Measurements from ENCODE around the gene LUC7L. TPM values are rescaled to one million over a fixed set of nuclear protein-coding genes. Genes with fewer than 3 reads are reported as not detected.

The LUC7L gene
- total and polyA plus RNA-seq, 2 of the 8 experiments (the other 6 are each of a cell fraction or from before 2014, with no cell fraction given), result 49.7 to 129 TPM

GRCh38 chr16:180101-180675 lies 49.1 kb downstream of the LUC7L start, which contains the start of gene HBQ1 (continued):
- TF ChIP-seq CHD1 (IDR thresholded peaks at IDR 0.05; ENCODE audit: low read depth, low read length) (no peak), TAF1 (IDR thresholded peaks at IDR 0.05; ENCODE audit: low read depth, low read length) (no peak), ATF3 (IDR thresholded peaks at IDR 0.05; ENCODE audit: insufficient read depth, low read depth, low read length) (no peak), POU5F1 (IDR thresholded peaks at IDR 0.05; ENCODE audit: low read depth, low read length) (no peak), RXRA (IDR thresholded peaks at IDR 0.05; ENCODE audit: insufficient read depth, low read depth, low read length) (no peak), ATF2 (IDR thresholded peaks at IDR 0.05; ENCODE audit: low read length) (no peak), SP4 (IDR thresholded peaks at IDR 0.05; ENCODE audit: low read length) (no peak), NRF1 (IDR thresholded peaks at IDR 0.05; ENCODE audit: low read depth, low read length) (peak; percentile 44), BRCA1 (IDR thresholded peaks at IDR 0.05; ENCODE audit: low read depth, low read length) (no peak), CTCF (IDR thresholded peaks at IDR 0.05; ENCODE audit: control extremely low read depth in 1 of 3, insufficient read depth in 1 of 3, low read depth in 1 of 3, low read length in 3 of 3) (peak; percentile 68 to 81 (median 71)), SP1 (IDR thresholded peaks at IDR 0.05; ENCODE audit: low read depth, low read length) (no peak), POLR2AphosphoS5 (IDR thresholded peaks at IDR 0.05; ENCODE audit: low read depth, low read length) (0 out of 2 replicates have a peak, but pooled peaks have one; percentile 11), RAD21 (IDR thresholded peaks at IDR 0.05 in 1 of 2, conservative IDR thresholded peaks at IDR 0.05 in 1 of 2; ENCODE audit: low read depth in 2 of 2, low read length in 2 of 2) (peak; percentile 15 to 63; a peak in 3 of 4 replicates), RNF2 (IDR thresholded peaks at IDR 0.05; ENCODE audit: borderline replicate concordance, low read depth, low read length, missing control alignments, poor library complexity, severe bottlenecking) (no peak), EZH2 (IDR thresholded peaks at IDR 0.05; ENCODE audit: low read depth, low read length, severe bottlenecking) (peak; percentile 42), SUZ12 (IDR thresholded peaks at IDR 0.05; ENCODE audit: low read length) (no peak)
- TF ChIP-seq, protein P1, sequence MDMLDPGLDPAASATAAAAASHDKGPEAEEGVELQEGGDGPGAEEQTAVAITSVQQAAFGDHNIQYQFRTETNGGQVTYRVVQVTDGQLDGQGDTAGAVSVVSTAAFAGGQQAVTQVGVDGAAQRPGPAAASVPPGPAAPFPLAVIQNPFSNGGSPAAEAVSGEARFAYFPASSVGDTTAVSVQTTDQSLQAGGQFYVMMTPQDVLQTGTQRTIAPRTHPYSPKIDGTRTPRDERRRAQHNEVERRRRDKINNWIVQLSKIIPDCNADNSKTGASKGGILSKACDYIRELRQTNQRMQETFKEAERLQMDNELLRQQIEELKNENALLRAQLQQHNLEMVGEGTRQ (IDR thresholded peaks at IDR 0.05; ENCODE audit: low read length), result no peak
- TF ChIP-seq, protein P2, sequence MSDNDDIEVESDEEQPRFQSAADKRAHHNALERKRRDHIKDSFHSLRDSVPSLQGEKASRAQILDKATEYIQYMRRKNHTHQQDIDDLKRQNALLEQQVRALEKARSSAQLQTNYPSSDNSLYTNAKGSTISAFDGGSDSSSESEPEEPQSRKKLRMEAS (IDR thresholded peaks at IDR 0.05), result no peak
